OCI-LY1 (cell line): Measurements from ENCODE around the gene AACS.
"Not testable (repeated sequence)": the region's sequence is repeated elsewhere in the genome, so short reads cannot be mapped to it uniquely, and the experiment has no call there.

ENCODE experiments used
- H2AFZ ChIP-seq: fragments of 200-600 bp; sonication (generic), shearing (Covaris generic); 2 replicates; pipeline ENCODE4 v1.6.0; 2014; ENCODE audit warnings: antibody characterized with exemption, mild to moderate bottlenecking, low read length
- H3F3A ChIP-seq: fragments of 200-600 bp; sonication (generic), shearing (Covaris generic); 2 replicates; pipeline ENCODE4 v1.6.0; 2014; ENCODE audit warnings: mild to moderate bottlenecking, antibody characterized with exemption, low read length, moderate library complexity; ENCODE audit not compliant: insufficient read depth
- H3K27ac ChIP-seq: fragments of 200-600 bp; sonication (generic); 2 replicates; pipeline ENCODE4 v1.5.1; 2014; ENCODE audit warnings: low read length, mixed run types, mild to moderate bottlenecking, low read depth; ENCODE audit not compliant: poor library complexity, severe bottlenecking
- H3K27me3 ChIP-seq: fragments of 200-600 bp; sonication (generic); 2 replicates; pipeline ENCODE4 v1.6.0; 2014; ENCODE audit warnings: antibody characterized with exemption, mild to moderate bottlenecking, low read length, moderate library complexity; ENCODE audit not compliant: insufficient read depth
- H3K36me3 ChIP-seq: fragments of 200-600 bp; sonication (generic); 2 replicates; pipeline ENCODE4 v1.6.1; 2014; ENCODE audit warnings: mild to moderate bottlenecking, antibody characterized with exemption, low read length, moderate library complexity, mixed read lengths; ENCODE audit not compliant: insufficient read depth
- H3K4me1 ChIP-seq: fragments of 200-600 bp; sonication (generic); 2 replicates; pipeline ENCODE4 v1.5.1; 2014; ENCODE audit warnings: mild to moderate bottlenecking, low read length, moderate library complexity; ENCODE audit not compliant: insufficient read depth, severe bottlenecking
- H3K4me2 ChIP-seq: fragments of 200-600 bp; sonication (generic), shearing (Covaris generic); 2 replicates; pipeline ENCODE4 v1.6.1; 2014; ENCODE audit warnings: low read length
- H3K4me3 ChIP-seq: fragments of 200-600 bp; sonication (generic); 2 replicates; pipeline ENCODE4 v1.5.1; 2014; ENCODE audit warnings: low read length, low read depth, mild to moderate bottlenecking, mixed read lengths; ENCODE audit not compliant: poor library complexity, severe bottlenecking
- H3K79me2 ChIP-seq: fragments of 200-600 bp; shearing (Covaris generic); 2 replicates; pipeline ENCODE4 v1.6.1; 2016; ENCODE audit warnings: mixed run types, low read length, mixed read lengths; ENCODE audit not compliant: insufficient read depth
- H3K9ac ChIP-seq: fragments of 200-600 bp; sonication (generic), shearing (Covaris generic); 2 replicates; pipeline ENCODE4 v1.6.1; 2014; ENCODE audit warnings: mild to moderate bottlenecking, low read length, mixed read lengths
- H3K9me2 ChIP-seq: fragments of 200-600 bp; sonication (generic), shearing (Covaris generic); 2 replicates; pipeline ENCODE4 v1.6.1; 2014; ENCODE audit warnings: low read depth, mild to moderate bottlenecking, low read length, mixed read lengths
- H3K9me3 ChIP-seq: fragments of 200-600 bp; shearing (Covaris generic); 2 replicates; pipeline ENCODE4 v1.6.1; 2014; ENCODE audit warnings: low read length, mixed read lengths
- H4K20me1 ChIP-seq: fragments of 200-600 bp; sonication (generic), shearing (Covaris generic); 2 replicates; pipeline ENCODE4 v1.6.0; 2016; ENCODE audit warnings: mild to moderate bottlenecking, low read length; ENCODE audit not compliant: insufficient read depth
- EZH2 ChIP-seq: fragments of 200-600 bp; sonication (generic), shearing (Covaris generic); IDR thresholded peaks from 2 replicates; pipeline ENCODE4 v1.8.0; 2017; ENCODE audit warnings: borderline replicate concordance, mixed run types, mild to moderate bottlenecking, antibody characterized with exemption, low read length, moderate library complexity, mixed read lengths
- TF ChIP-seq, protein P1 (sequence below): fragments of 200-600 bp; sonication (generic), shearing (Covaris generic); IDR thresholded peaks from 2 replicates; pipeline ENCODE4 v1.5.1; 2017; ENCODE audit warnings: mild to moderate bottlenecking, antibody characterized with exemption, low read length, moderate library complexity, mixed read lengths

Gene AACS

DNA sequence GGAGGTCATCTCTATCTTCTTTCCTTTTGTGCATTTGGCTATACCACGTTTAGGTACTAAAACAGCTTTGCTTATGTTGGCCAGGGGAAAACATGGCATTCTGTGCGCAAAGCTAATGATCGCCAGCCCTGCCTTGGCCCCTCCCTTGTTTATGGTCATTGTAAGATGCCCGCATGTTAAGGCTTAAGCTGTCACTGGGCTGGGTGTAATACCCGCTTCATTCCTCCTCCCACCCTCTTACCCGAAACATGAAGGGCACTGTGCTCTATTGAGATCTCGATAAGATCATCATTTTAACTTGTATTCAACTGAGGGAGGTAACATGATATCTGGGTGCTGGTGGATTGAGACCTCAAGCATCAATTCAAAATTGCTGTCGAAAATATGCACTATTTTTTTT lies 37.1 kb upstream of the AACS start:
- TF ChIP-seq, protein P1, sequence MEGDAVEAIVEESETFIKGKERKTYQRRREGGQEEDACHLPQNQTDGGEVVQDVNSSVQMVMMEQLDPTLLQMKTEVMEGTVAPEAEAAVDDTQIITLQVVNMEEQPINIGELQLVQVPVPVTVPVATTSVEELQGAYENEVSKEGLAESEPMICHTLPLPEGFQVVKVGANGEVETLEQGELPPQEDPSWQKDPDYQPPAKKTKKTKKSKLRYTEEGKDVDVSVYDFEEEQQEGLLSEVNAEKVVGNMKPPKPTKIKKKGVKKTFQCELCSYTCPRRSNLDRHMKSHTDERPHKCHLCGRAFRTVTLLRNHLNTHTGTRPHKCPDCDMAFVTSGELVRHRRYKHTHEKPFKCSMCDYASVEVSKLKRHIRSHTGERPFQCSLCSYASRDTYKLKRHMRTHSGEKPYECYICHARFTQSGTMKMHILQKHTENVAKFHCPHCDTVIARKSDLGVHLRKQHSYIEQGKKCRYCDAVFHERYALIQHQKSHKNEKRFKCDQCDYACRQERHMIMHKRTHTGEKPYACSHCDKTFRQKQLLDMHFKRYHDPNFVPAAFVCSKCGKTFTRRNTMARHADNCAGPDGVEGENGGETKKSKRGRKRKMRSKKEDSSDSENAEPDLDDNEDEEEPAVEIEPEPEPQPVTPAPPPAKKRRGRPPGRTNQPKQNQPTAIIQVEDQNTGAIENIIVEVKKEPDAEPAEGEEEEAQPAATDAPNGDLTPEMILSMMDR = no peak
- no peak for TF ChIP-seq EZH2
- Histone ChIP-seq H3K27ac (no peak overlapping the region), H4K20me1 (no peaks in the 10 kb centered on the region), H3K9me2 (no peaks in the 10 kb centered on the region), H3K9me3 (no peaks in the 10 kb centered on the region), H2AFZ (no peak overlapping the region), H3K36me3 (peaks cover 57% of the 10 kb centered on the region), H3K27me3 (no peaks in the 10 kb centered on the region), H3K4me2 (no peak overlapping the region), H3F3A (no peaks in the 10 kb centered on the region), H3K79me2 (no peaks in the 10 kb centered on the region), H3K9ac (no peak overlapping the region), H3K4me1 (no peaks in the 10 kb centered on the region), H3K4me3 (no peak overlapping the region)

DNA sequence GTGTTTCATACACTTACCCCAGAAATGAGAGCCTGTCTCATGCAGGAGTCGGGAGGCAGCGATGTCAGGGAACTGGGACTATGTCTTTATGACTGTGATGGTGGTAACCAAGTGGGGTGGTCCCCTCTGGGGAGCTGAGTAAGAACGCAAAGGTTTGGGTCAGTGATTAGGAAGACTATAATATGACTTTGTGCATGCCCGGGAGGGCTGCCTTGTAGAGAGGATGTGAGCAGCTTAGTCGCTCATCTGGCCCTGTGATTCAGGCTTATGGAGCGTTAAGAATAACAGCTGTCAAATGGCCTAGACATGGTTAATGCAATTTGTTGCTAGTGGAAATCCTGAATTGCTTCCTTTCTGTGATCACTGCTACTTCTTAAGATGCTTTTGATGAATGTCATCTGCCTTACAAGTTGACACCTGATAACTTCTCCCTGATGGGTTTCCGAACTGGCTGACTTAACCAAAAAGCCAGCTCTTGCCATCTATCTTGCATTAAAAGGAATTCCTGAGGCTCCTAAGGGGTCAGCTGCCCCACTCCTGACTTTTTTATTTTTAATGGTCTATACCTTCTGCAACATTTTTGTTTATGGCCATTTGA lies 35.4 kb upstream of the AACS start:
- H3K4me1 ChIP-seq = no peaks in the 10 kb centered on the region
- no peaks in the 10 kb centered on the region for H3K9me3 ChIP-seq
- no peak overlapping the region for H3K9ac ChIP-seq
- TF ChIP-seq EZH2 = no peak
- TF ChIP-seq, protein P1 = no peak
- no peaks in the 10 kb centered on the region for H4K20me1 ChIP-seq
- H3K4me2 ChIP-seq = no peak overlapping the region
- no peaks in the 10 kb centered on the region for H3K27me3 ChIP-seq
- no peaks in the 10 kb centered on the region for H3K9me2 ChIP-seq
- no peaks in the 10 kb centered on the region for H3F3A ChIP-seq
- H3K4me3 ChIP-seq = no peak overlapping the region
- H3K36me3 ChIP-seq = peaks cover 49% of the 10 kb centered on the region
- H3K27ac ChIP-seq = no peak overlapping the region
- H2AFZ ChIP-seq = no peak overlapping the region
- no peaks in the 10 kb centered on the region for H3K79me2 ChIP-seq

DNA sequence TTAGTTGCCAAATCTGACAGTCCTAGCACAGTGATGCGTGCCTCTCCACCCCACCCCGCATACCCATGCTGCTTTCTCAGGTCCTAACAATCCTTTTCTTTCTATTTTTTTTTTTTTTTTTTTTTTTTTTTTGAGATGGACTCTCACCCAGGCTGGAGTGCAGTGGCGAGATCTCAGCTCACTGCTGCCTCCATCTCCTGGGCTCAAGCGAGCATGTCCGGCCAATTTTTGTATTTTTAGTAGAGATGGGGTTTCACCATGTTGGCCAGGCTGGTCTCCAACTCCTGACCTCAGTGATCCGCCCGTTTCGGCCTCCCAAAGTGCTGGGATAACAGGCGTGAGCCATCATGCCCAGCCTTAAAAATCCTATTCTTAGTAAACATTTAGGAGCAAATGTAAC lies 33.8 kb upstream of the AACS start:
- H3K36me3 ChIP-seq = peaks cover 33% of the 10 kb centered on the region
- H3K9me3 ChIP-seq = not testable (repeated sequence)

DNA sequence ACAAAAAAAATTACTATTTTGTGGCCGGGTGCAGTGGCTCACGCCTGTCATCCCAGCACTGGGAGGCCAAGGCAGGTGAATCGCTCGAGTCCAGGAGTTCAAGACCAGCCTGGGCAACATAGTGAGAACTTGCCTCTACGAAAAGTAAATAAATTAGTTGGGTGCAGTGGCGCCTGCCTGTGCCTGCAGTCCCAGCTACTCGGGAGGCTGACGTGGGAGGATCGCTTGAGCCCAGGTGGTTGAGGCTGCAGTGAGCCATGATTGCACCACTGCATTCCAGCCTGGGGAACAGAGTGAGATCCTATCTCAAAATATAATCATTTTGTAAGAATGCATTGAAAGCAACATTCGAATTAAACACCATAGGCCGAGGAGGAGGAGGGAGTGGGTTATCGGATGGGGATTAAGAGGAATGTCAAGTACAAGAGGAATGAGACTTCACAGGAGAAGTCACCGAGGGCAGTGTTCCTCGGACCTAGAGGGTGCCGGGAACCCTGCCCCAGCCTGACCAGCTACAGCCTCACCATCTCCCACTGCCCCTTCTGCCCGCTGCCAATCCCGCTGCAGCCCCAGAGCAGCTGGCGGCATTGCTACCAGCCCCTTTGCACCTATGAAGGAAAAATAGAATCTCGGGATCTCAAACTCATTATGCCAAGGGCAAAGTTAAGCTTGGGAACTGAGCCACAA lies 32.6 kb upstream of the AACS start:
- H3K79me2 ChIP-seq = no peaks in the 10 kb centered on the region
- H3K36me3 ChIP-seq = peaks cover 27% of the 10 kb centered on the region
- TF ChIP-seq, protein P1 = no peak
- TF ChIP-seq EZH2 = no peak
- H3K9ac ChIP-seq = no peak overlapping the region
- no peaks in the 10 kb centered on the region for H3K27me3 ChIP-seq
- no peak overlapping the region for H3K4me3 ChIP-seq
- H3K9me3 ChIP-seq = no peaks in the 10 kb centered on the region
- no peak overlapping the region for H3K27ac ChIP-seq
- no peaks in the 10 kb centered on the region for H3K4me1 ChIP-seq
- no peaks in the 10 kb centered on the region for H3K9me2 ChIP-seq
- H3F3A ChIP-seq = no peaks in the 10 kb centered on the region
- no peak overlapping the region for H2AFZ ChIP-seq
- H4K20me1 ChIP-seq = no peaks in the 10 kb centered on the region
- H3K4me2 ChIP-seq = no peak overlapping the region

More for the DNA sequence above, 33.8 kb upstream of the AACS start:
- H3F3A ChIP-seq, H3K79me2 ChIP-seq, H3K27ac ChIP-seq, H2AFZ ChIP-seq, H3K4me1 ChIP-seq, H3K27me3 ChIP-seq, H3K9me2 ChIP-seq, H3K9ac ChIP-seq, H4K20me1 ChIP-seq, H3K4me3 ChIP-seq, H3K4me2 ChIP-seq: not testable (repeated sequence)
